Measurements from ENCODE around the gene ARID1B.

The ARID1B gene

DNA sequence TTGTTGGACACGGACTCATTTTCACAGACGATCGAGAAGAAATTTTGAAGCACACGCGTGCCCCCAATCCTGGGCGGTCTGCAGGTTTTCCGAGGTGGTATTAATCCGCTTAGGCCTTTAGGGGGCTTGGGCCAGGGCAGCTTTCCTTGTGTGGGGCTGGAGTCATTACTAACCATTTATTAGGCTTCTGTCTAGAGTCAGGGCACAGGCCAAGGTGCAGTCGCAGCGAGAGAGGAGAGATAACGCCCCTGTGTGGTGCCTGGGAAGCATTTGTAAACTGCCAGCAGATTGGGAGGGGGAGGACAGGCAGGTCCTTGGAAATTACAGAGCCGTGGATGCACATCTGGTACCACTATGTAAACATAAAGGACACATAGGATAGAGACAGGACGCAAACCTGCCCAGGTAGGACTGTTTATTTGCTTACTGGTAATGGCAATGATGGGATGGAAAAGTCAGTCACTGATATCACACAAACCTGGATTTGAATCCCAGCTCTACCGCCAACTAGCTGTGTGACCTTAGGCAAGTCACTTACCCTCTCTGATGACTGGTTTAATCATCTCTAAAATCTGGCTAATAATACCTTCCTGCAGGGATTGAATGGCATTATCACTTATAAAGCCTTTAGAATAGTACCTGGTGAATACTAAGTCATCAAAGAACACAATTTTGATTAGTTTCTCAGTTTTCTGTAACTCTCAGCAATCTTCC, 469.8 kb downstream of the ARID1B start:
- H3K9me2 ChIP-seq (replicated peaks; ENCODE audit: insufficient read depth, low read length): no peaks in the 10 kb centered on the region
- H3F3A ChIP-seq (ENCODE audit: insufficient read depth): no peaks in the 10 kb centered on the region
- no peaks in the 10 kb centered on the region for H3K79me2 ChIP-seq (ENCODE audit: insufficient read depth, low read length)
- H4K20me1 ChIP-seq (ENCODE audit: low read depth, low read length): no peaks in the 10 kb centered on the region
- H3K27me3 ChIP-seq (ENCODE audit: low read length): no peaks in the 10 kb centered on the region
- H3K9me3 ChIP-seq (ENCODE audit: insufficient read depth, low read length): peaks cover 8% of the 10 kb centered on the region; the same call in 1 of the 2 replicates
- TF ChIP-seq CTCF (IDR thresholded peaks at IDR 0.05; ENCODE audit: insufficient read depth, low read length, poor library complexity, severe bottlenecking): no peak
- no peak for TF ChIP-seq EZH2phosphoT487 (conservative IDR thresholded peaks at IDR 0.05; ENCODE audit: low read length)
- H2AFZ ChIP-seq (ENCODE audit: low read depth, low read length, severe bottlenecking): no peak overlapping the region
- no peak overlapping the region for H3K4me3 ChIP-seq (ENCODE audit: insufficient read depth, low read length, poor library complexity, severe bottlenecking)
- H3K9ac ChIP-seq (ENCODE audit: low read length): no peak overlapping the region
- no peak overlapping the region for H3K4me2 ChIP-seq (ENCODE audit: low read depth, low read length, poor library complexity, severe bottlenecking)
- H3K27ac ChIP-seq (ENCODE audit: low read depth, low read length): no peak overlapping the region
- H3K36me3 ChIP-seq (ENCODE audit: low read length): no peaks in the 10 kb centered on the region

GRCh38 chr6:157248264-157248663, 471.1 kb downstream of the ARID1B start:
- Histone ChIP-seq H3K9ac (ENCODE audit: low read length) (no peak overlapping the region), H3K4me2 (ENCODE audit: low read depth, low read length, poor library complexity, severe bottlenecking) (no peak overlapping the region), H3K27ac (ENCODE audit: low read depth, low read length) (no peak overlapping the region), H3K4me3 (ENCODE audit: insufficient read depth, low read length, poor library complexity, severe bottlenecking) (no peak overlapping the region), H3K9me3 (ENCODE audit: insufficient read depth, low read length) (peaks cover 8% of the 10 kb centered on the region; the same call in 1 of the 2 replicates), H3F3A (ENCODE audit: insufficient read depth) (no peaks in the 10 kb centered on the region), H3K36me3 (ENCODE audit: low read length) (no peaks in the 10 kb centered on the region), H2AFZ (ENCODE audit: low read depth, low read length, severe bottlenecking) (no peak overlapping the region), H3K27me3 (ENCODE audit: low read length) (no peaks in the 10 kb centered on the region), H3K79me2 (ENCODE audit: insufficient read depth, low read length) (no peaks in the 10 kb centered on the region), H3K9me2 (replicated peaks; ENCODE audit: insufficient read depth, low read length) (no peaks in the 10 kb centered on the region), H4K20me1 (ENCODE audit: low read depth, low read length) (no peaks in the 10 kb centered on the region)
- no peak for TF ChIP-seq EZH2phosphoT487 (conservative IDR thresholded peaks at IDR 0.05; ENCODE audit: low read length)
- no peak for TF ChIP-seq CTCF (IDR thresholded peaks at IDR 0.05; ENCODE audit: insufficient read depth, low read length, poor library complexity, severe bottlenecking)

- Histone ChIP-seq H3K9me3 (ENCODE audit: insufficient read depth, low read length) (peaks cover 8% of the 10 kb centered on the region; the same call in 1 of the 2 replicates), H3K4me2 (ENCODE audit: low read depth, low read length, poor library complexity, severe bottlenecking) (no peak overlapping the region), H3K79me2 (ENCODE audit: insufficient read depth, low read length) (no peaks in the 10 kb centered on the region), H3K9ac (ENCODE audit: low read length) (no peak overlapping the region), H3K36me3 (ENCODE audit: low read length) (no peaks in the 10 kb centered on the region), H3K4me3 (ENCODE audit: insufficient read depth, low read length, poor library complexity, severe bottlenecking) (no peak overlapping the region), H3K27me3 (ENCODE audit: low read length) (no peaks in the 10 kb centered on the region), H3K9me2 (replicated peaks; ENCODE audit: insufficient read depth, low read length) (no peaks in the 10 kb centered on the region), H3F3A (ENCODE audit: insufficient read depth) (no peaks in the 10 kb centered on the region), H4K20me1 (ENCODE audit: low read depth, low read length) (no peaks in the 10 kb centered on the region), H2AFZ (ENCODE audit: low read depth, low read length, severe bottlenecking) (no peak overlapping the region), H3K27ac (ENCODE audit: low read depth, low read length) (no peak overlapping the region)
- TF ChIP-seq CTCF (IDR thresholded peaks at IDR 0.05; ENCODE audit: insufficient read depth, low read length, poor library complexity, severe bottlenecking) (no peak), EZH2phosphoT487 (conservative IDR thresholded peaks at IDR 0.05; ENCODE audit: low read length) (no peak)
Measured at GRCh38 chr6:157249826-157250225, 472.6 kb downstream of the ARID1B start.
